Measurements from ENCODE around the gene USP46.

USP46 gene

DNA sequence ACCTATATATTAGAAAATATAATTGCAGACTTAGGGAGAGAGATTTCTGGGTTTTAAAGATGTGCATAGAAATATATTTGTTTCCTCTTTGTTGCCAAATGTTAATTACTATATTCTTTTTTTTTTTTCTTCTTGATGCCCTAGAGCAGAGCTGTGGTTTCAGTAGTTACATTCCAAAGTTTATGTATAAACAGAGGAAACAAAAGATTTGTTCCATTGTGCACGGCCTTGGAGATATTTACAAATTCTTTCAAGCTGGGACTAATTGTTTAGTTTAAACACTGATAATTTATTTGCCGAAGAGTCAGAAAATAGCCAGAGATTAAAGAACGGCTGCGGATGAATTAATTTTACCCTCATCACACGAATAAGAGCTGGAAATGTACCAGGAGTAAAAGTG, 85.1 kb downstream of the USP46 start:
- no peak for DNase-seq (ENCODE audit: low read depth, low spot score)

DNA sequence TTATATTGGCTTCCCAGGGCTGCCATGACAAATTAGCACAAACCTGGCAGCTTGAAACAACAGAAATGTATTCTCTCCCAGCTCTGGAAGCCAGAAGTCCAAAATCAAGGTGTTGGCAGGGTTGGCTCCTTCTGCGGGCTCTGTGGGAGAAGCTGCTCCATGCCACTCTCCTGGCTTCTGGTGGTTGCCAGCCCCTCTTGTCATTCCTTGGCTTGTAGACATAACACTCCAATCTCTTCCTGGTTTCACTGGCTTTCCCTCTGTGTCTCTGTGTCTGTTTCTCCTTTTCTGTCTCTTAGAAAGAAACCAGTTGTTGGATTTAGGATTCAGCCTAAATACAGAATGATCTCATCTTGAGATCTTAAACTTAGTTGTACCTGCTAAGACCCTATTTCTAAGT, 85.5 kb downstream of the USP46 start:
- DNase-seq (ENCODE audit: low read depth, low spot score): no peak

DNA sequence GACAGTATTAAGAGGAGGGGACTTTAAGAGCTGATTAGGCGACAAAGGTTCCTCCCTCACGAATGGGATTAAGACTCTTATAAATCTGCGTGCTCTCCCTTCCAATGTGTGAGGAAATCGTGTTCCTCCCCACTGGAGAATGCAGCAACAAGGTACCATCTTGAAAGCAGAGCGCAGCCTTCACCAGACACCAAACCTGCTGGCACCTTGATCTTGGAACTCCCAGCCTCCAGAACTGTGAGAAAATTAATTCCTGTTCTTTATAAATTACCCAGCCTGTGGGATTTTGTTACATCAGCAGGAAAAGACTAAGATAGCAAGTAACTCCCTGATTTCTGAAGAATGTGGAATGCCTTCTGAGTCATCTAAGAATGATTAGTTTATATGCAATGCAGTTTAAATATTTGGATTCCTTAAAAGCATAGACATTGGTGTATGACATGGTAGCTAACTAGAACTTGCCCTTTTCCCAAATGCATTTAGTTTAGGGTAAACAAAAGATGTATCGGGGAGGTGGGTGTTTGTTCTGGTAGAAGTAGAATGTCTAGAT, 86.1 kb downstream of the USP46 start:
- DNase-seq (ENCODE audit: low read depth, low spot score): no peak

DNA sequence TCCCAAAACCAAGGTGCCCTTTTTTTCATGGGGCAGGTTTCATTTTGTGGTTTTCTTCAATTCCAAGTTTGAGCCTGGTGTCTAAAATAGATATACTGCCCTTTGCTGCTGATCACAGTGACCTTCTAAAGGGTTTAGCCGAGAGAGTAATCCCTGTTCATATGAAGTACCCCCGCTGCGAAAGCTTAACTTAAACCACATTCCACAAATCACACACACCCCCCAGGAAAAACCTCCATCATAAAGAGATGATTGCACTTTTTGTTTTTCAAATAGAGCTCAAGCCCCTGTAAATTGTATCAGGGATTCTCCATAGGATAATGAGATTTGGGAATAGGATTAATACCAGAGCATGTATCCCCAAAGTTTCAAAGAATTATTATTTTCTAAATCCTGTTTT, 90.8 kb downstream of the USP46 start:
- DNase-seq (ENCODE audit: low read depth, low spot score): no peak

DNA sequence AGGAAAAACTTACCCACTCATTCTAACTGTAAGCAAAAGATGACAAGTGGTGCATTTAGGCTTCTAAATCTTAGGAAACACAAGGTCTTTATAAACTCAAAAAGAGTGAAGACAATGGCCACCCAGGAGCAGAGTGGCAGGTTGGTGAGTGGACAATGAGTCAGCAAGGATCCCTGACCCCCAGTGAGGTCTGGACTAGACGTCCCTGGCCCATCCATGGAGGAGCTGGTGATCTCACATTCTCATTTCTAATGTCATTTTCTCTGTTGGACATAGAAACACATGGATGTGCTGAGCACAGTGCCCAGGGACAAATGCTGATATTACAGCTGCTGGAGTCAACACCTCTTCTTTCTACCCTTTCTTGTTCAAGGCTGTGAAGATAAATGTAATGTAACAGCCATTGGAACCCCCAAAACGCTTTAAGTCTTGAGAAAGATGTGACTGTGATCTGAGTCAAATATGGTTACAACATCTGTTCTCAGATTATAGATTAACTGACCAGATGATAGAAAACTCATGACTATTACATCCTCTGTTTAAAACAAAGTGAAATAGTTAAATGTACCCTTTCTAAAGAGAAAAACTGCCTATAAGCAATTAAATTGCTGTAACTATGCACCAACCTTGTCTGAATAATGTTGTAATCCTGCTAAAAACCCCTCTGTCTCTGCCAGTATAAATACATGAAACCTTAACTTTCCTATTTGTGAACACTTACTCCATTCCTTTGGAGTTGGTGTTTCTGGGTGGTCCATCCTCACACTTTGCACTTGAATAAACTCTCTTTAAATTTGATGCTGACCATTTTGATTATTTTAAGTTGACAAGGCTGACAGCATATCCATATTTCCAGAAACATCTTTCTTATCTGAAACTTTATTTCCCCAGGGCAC, 92.7 kb downstream of the USP46 start:
- no peak for DNase-seq (ENCODE audit: low read depth, low spot score)

DNA sequence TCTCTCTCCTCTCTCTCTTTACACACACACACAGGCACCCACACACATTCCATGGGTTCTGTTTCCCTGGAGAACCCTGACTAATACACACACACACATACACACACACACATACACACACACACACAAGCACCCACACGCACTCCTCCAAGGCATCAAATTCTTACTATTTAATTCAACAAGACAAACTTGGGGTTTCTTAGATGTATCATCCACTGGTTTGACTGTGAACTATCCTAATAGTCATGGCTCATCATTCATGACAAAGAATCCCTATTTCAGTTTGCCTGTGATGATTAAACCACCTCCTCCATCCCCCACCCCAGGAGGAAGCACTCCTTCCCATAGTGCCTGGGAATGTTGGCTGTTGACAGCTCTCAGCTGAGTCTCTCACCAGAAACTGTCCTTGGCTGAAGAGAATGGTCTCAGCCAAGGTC, 98.2 kb downstream of the USP46 start:
- no peak for DNase-seq (ENCODE audit: low read depth, low spot score)

DNA sequence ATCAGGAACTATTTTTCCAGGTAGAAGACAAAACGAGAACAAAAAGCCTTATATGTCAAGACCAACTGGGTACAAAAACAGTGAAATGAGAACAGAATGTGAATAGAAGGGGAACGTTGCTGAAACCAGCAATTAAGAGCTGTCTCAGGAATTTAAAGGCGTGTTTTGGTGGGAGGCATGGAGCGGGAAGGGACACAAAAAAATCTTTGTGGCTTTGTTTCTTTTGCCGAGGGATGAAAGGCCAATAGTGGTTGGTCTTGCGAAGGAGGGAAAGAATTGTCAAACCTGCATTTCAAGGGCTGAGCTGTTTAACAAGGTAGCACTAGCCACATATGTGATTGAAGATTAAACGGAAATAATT, 103.8 kb downstream of the USP46 start:
- no peak for DNase-seq (ENCODE audit: low read depth, low spot score)

DNA sequence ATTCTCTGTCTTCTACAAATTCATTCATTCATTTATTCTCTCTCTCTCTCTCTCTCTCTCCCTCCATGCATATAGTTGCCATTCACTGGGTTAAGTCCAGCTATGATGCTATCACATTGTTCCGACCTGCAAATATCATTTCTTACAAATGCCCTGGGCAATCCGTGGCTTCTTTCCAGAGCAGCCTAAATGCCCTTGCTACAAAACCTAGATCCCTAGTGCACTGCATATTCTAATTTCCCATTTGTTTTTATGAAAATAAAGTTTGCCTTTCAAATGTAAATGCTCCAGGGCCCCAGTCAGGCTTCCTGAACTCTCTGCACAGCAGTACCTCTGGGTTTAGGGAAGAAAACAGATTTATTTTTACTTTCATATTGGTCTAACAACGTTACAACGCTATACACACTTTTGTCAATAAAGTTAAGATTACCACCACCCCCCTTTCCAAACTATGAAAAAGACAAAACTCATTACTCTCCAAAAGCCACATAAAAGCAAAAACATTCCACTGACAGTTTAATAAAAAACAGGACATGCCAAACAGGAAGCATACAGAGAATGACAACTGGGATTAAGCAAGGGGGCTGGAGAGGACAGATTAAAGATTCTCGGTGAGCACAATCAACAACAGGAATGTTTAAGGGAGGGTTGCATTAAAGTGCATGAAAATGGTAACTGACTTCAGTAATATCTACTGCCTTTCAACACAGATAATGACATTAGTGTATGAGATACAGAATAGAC, 104.3 kb downstream of the USP46 start:
- DNase-seq (ENCODE audit: low read depth, low spot score): no peak

DNA sequence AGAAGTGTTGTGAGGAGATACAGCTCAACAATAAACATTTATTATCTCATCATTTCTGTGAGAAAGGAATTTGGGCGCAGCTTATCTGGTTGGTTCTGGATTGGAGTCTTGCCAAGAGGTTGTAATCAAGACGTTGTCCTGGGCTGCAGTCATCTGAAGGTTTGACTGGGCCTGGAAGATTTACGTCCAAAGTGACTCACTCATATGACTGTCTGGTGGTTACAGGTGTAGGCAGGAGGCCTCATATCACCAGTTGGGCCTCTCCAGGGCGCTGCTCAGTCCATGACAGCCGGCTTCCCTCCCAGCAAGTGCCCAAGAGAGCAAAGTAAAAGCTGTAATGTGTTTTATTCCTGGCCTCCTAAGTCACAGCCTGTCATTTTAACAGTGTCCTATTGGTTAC, 106.3 kb downstream of the USP46 start:
- DNase-seq (ENCODE audit: low read depth, low spot score): no peak

DNA sequence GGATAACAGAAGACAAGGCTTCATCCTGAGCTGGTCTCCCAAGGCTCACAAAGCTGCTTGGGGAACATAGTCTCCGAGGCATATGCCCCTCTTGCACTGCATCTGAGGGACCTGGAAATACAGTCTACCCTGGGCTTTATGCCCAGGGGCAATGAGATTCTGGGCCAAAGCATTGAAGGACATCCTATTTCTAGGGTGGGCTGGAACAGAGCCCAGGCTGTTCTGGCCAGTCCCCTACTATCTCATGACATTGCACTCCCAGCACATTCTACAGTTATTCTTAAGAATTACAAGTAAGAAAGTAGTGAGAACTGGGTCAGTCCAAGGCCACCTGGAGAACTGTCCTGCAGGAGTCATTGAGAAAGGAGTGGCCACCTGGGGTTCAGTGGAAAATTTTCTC, 107.6 kb downstream of the USP46 start:
- no peak for DNase-seq (ENCODE audit: low read depth, low spot score)

DNA sequence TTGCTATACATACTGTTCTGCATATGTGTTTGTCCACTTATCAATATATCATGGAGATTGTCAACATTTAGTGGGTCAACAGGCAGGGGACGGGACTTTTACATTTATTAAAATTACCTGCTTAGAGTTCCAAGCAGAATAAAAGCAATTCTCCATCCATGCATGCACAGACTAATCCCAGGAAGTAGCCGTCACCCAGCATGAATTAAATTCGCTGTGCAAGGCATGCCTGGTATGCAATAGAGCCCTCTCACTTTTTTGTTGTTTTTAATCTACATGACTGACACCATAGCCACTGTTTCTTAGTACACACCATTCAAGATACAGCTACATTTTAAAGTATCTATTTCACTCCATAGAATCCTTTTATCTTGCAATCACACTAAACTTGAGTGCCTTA, 108.9 kb downstream of the USP46 start:
- DNase-seq (ENCODE audit: low read depth, low spot score): no peak

DNA sequence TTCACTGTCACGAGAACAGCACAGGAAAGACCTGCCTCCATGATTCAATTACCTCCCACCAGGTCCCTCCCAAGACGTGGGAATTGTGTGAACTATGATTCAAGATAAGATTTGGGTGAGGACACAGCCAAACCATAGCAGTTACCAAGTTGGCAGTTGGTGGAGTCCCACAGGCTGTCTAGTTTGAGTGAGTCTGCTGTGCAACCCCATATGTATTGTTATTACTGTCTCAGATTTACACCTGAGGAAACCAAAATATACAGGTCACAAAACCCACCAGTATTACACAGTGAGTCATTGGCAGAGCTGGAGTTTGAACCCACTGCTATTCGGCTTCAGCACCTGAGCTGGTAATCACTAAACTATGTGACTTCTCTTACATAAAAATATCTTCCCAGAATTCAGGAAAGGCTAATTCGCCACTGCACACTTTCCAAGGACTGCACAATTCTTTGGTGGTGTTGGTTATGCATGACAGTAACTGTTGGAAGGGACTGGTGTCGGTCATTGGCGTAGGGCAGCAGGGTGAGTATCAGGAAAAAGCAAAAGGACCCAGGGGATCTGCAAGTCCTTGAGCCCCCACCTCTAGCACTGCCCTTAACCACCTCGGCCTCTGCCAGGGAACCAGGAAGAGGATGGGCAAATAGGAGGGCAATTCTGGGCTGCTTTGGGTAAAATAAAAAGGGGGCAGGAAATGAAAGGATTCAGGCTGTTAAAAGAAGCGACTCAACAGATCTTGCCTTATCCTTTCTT, 110.1 kb downstream of the USP46 start:
- no peak for DNase-seq (ENCODE audit: low read depth, low spot score)

DNA sequence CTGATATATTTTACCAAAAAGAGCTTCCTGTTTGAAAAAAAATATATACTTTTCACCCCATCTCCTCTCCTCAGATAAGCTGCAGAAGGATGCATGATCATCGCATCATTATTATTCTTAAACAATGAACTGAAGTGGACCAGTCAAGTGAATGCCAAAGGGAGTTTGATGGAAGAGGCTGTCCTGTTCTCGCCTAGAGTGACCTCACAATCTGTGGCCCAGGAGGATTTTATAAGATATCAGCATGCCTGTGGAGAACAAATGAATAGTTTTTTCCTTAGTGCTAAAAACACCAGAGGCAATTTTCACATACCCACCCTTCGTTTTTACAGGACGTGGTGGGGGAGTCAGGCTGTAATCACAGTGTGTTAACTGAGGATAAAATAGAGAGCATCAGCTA, 112.7 kb downstream of the USP46 start:
- DNase-seq (ENCODE audit: low read depth, low spot score): no peak

DNA sequence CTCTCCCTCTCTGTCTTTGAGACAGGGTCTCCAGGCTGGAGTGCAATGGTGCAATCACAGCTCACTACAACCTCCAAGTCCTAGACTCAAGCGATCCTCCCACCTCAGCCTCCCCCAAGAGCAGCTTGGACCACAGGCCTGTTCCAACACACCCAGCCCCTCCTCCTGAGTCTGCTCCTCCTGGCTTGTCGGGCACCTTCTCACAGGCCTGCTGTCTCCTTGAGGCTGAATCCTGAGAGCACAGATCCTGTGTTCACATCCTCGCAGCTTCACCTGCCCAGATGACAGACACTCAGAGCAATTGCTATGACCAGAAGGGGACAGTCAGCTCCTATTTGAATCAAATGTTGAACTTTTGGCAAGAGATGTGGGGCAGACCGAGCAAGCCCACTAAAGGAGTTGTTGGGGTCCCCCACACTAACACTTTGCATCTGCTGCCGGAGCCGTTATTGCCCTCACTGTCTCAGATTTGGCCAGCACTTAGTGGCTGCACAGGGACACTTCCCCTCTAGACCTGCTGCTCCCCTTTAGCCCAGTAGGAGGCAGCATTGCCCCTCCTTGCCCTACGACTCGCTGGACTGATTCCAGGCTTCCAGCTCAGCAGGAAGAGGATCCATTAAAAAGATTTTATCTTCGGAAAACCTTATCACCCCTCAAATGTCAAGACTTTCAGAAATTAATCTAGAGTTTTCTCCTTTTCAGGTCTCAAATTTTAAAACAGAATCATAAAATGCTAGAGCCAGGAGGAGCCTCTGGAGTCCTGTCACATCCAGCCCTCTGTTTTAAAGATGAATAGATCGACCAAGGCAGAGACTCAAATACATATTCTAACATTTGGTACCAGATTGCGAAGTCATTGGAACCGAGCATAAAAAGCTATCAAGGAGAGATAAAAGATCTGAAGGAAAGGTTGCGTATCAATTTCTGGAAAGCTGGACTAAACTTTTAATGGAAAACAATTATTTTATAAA, 113.7 kb downstream of the USP46 start:
- no peak for DNase-seq (ENCODE audit: low read depth, low spot score)

Measured in activated naive CD8-positive, alpha-beta T cell treated with anti-CD3 and anti-CD28 coated beads, Interleukin-2, amount 50 U/mL, for 16 hours (primary cell).